A549 (cell line): Measurements from ENCODE around the gene ATG5.
"Not testable (repeated sequence)": the region's sequence is repeated elsewhere in the genome, so short reads cannot be mapped to it uniquely, and the experiment has no call there.

Experiments used
- BHLHE40 ChIP-seq: IDR thresholded peaks from 2 replicates; pipeline ENCODE4 v1.6.1; 2012; ENCODE audit warnings: low read depth, low read length, inconsistent platforms
- CHD4 ChIP-seq: fragments of 200-600 bp; sonication (generic); IDR thresholded peaks from 2 replicates; pipeline ENCODE4 v1.6.1; 2016; ENCODE audit warnings: antibody characterized with exemption, mild to moderate bottlenecking, borderline replicate concordance
- EHMT2 ChIP-seq: fragments of 200-600 bp; sonication (generic); IDR thresholded peaks from 2 replicates; pipeline ENCODE4 v1.6.1; 2016; ENCODE audit warnings: antibody characterized with exemption, low read depth, mild to moderate bottlenecking, moderate library complexity
- KDM5A ChIP-seq: fragments of 200-600 bp; sonication (generic); IDR thresholded peaks from 2 replicates; pipeline ENCODE4 v1.6.1; 2016; ENCODE audit warnings: antibody characterized with exemption, mild to moderate bottlenecking
- MAZ ChIP-seq: fragments of 150-350 bp; IDR thresholded peaks from 2 replicates; pipeline ENCODE4 v1.6.1; 2014; ENCODE audit warnings: antibody characterized with exemption, low read depth, low read length, borderline replicate concordance
- PHF8 ChIP-seq: fragments of 200-600 bp; sonication (generic); IDR thresholded peaks from 2 replicates; pipeline ENCODE4 v1.6.1; 2016; ENCODE audit warnings: low read depth, mild to moderate bottlenecking, antibody characterized with exemption, moderate library complexity, borderline replicate concordance
- POLR2A ChIP-seq: IDR thresholded peaks from 2 replicates; pipeline ENCODE4 v1.6.1; 2012; ENCODE audit warnings: mild to moderate bottlenecking, low read length
- ZSCAN20 ChIP-seq: fragments of 250-450 bp; sonication (Bioruptor Pico); IDR thresholded peaks from 2 replicates; pipeline ENCODE4 v1.8.0; 2022; ENCODE audit warnings: mild to moderate bottlenecking, moderate library complexity
- TF ChIP-seq, protein P1 (sequence below): fragments of >200 bp; sonication (Bioruptor Twin); formaldehyde crosslinking; IDR thresholded peaks from 3 replicates; pipeline ENCODE4 v1.5.1; 2016
- TF ChIP-seq, protein P2 (sequence below): fragments of 200-600 bp; sonication (generic); IDR thresholded peaks from 2 replicates; pipeline ENCODE4 v1.6.1; 2016; ENCODE audit warnings: antibody characterized with exemption, mild to moderate bottlenecking, moderate library complexity

DNA sequence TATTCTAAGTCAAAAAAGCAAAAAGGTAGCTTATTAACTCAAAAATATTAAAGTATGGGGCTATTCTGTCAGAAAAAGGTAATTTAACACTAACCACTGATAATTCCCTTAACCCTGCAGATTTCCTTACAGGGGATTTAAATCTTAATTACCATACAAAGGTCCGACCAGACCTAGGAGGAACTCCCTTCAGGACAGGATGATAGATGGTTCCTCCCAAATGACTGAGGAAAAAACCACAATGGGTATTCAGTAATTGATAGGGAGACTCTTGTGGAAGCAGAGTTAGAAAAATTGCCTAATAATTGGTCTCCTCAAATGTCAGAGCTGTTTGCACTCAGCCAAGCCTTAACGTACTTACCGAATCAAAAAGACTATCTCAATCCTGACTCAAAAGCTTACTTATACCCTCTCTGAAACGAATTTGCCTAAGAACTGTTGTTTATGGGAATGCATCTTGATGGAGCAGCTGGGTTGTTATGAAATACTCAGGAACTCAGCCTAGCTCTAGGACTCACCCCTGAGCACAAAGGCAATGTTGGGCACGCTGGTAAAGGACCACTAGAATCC is 95.6 kb downstream of the ATG5 start:
- TF ChIP-seq POLR2A; EHMT2; CHD4; KDM5A; BHLHE40; MAZ; PHF8; ZSCAN20 (CRISPR knock-in tag): not testable (repeated sequence)
- TF ChIP-seq, protein P1, sequence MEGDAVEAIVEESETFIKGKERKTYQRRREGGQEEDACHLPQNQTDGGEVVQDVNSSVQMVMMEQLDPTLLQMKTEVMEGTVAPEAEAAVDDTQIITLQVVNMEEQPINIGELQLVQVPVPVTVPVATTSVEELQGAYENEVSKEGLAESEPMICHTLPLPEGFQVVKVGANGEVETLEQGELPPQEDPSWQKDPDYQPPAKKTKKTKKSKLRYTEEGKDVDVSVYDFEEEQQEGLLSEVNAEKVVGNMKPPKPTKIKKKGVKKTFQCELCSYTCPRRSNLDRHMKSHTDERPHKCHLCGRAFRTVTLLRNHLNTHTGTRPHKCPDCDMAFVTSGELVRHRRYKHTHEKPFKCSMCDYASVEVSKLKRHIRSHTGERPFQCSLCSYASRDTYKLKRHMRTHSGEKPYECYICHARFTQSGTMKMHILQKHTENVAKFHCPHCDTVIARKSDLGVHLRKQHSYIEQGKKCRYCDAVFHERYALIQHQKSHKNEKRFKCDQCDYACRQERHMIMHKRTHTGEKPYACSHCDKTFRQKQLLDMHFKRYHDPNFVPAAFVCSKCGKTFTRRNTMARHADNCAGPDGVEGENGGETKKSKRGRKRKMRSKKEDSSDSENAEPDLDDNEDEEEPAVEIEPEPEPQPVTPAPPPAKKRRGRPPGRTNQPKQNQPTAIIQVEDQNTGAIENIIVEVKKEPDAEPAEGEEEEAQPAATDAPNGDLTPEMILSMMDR, result not testable (repeated sequence)
- TF ChIP-seq, protein P2, sequence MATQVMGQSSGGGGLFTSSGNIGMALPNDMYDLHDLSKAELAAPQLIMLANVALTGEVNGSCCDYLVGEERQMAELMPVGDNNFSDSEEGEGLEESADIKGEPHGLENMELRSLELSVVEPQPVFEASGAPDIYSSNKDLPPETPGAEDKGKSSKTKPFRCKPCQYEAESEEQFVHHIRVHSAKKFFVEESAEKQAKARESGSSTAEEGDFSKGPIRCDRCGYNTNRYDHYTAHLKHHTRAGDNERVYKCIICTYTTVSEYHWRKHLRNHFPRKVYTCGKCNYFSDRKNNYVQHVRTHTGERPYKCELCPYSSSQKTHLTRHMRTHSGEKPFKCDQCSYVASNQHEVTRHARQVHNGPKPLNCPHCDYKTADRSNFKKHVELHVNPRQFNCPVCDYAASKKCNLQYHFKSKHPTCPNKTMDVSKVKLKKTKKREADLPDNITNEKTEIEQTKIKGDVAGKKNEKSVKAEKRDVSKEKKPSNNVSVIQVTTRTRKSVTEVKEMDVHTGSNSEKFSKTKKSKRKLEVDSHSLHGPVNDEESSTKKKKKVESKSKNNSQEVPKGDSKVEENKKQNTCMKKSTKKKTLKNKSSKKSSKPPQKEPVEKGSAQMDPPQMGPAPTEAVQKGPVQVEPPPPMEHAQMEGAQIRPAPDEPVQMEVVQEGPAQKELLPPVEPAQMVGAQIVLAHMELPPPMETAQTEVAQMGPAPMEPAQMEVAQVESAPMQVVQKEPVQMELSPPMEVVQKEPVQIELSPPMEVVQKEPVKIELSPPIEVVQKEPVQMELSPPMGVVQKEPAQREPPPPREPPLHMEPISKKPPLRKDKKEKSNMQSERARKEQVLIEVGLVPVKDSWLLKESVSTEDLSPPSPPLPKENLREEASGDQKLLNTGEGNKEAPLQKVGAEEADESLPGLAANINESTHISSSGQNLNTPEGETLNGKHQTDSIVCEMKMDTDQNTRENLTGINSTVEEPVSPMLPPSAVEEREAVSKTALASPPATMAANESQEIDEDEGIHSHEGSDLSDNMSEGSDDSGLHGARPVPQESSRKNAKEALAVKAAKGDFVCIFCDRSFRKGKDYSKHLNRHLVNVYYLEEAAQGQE, result not testable (repeated sequence)
